Measurements from ENCODE around the gene NUDT21.

DNA sequence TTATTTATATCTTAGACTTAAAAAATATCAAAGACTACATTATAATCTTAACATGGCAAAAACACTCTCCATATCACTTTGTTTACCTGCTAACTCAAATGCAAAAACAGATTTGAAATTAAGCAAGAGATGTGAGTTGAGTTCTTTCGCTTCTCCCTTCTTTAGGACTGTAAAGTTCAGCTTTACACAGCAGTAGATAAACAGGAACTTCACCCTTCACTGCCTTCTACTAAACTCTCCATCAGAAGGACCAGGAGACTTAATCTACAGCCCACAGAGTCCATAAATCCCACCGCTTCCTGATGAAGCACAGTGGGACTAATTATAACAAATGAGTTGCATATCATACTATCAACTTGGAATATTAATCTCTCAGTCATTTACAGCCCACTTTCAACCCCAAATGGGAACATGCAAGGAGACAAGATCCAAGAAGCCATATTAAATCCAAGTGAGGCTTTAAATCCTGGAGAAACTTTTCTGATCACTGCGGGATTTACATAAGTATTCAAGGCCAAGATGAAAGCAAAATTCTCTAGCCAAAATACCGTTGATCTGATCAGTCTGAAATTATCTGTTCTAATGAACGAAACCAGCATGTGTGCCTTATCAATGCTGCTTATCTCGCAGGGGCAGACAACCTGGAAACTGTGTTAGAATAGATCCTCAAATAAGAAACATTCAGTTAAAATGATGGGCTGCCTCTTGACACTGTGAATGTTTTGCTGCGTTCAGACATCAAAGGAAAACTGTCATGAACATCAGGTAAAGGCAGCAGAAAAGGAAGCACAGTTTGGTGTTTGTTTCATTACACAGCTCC lies 27.3 kb downstream of the NUDT21 start:
- no peak for TF ChIP-seq POLR2AphosphoS5 (IDR thresholded peaks at IDR 0.05; ENCODE audit: insufficient read depth in 1 of 2, low read depth in 1 of 2)
- no peak for TF ChIP-seq CTCF (IDR thresholded peaks at IDR 0.05)
- TF ChIP-seq POLR2A (IDR thresholded peaks at IDR 0.05): no peak

Measured in vagina (tissue), 2 donors.